Stimulated activated naive CD8-positive, alpha-beta T cell treated with anti-CD3 and anti-CD28 coated beads, Interleukin-15, Interleukin-2, amounts not matched to agents 100 U/mL and 50 U/mL, for 24 hours (primary cell): Measurements from ENCODE around the gene PRPH.
"Not testable (repeated sequence)": the region's sequence is repeated elsewhere in the genome, so short reads cannot be mapped to it uniquely, and the experiment has no call there.

ENCODE experiments used
- ATAC-seq: fragments of 150-1000 bp; cut with Tn5 transposase; one replicate; pipeline ENCODE4 v1.10.0; 2021
- DNase-seq: peaks from one replicate; pipeline ENCODE4 v3.0.0; 2021

PRPH gene

GRCh38 chr12:49276304-49277290 is 18.4 kb upstream of the PRPH start:
- DNase-seq: no peak
- ATAC-seq: no peak

GRCh38 chr12:49277466-49277865 is 17.5 kb upstream of the PRPH start:
- no peak for DNase-seq
- ATAC-seq: no peak

- DNase-seq (no peak), ATAC-seq (no peak)
Measured at GRCh38 chr12:49279706-49280159, 15.2 kb upstream of the PRPH start.

- DNase-seq: not testable (repeated sequence)
Measured at GRCh38 chr12:49280545-49280944, 14.4 kb upstream of the PRPH start.

GRCh38 chr12:49282302-49282701 is 12.6 kb upstream of the PRPH start:
- DNase-seq (no peak), ATAC-seq (no peak)

More at GRCh38 chr12:49280545-49280944, 14.4 kb upstream of the PRPH start:
- not testable (repeated sequence) for ATAC-seq

- DNase-seq, ATAC-seq: not testable (repeated sequence)
Measured at GRCh38 chr12:49282740-49283375, 12.1 kb upstream of the PRPH start.

GRCh38 chr12:49283541-49284429 is 11.2 kb upstream of the PRPH start:
- DNase-seq (no peak), ATAC-seq (no peak)

GRCh38 chr12:49284672-49285071 is 10.3 kb upstream of the PRPH start:
- no peak for DNase-seq
- ATAC-seq: no peak

GRCh38 chr12:49287876-49288275 is 7.1 kb upstream of the PRPH start:
- no peak for DNase-seq
- no peak for ATAC-seq

- ATAC-seq (peak; percentile 69), DNase-seq (peak; percentile 70)
Measured at GRCh38 chr12:49288412-49288853, 6.5 kb upstream of the PRPH start.

GRCh38 chr12:49288922-49289555 is 5.9 kb upstream of the PRPH start:
- ATAC-seq (no peak), DNase-seq (no peak)

- DNase-seq (no peak), ATAC-seq (no peak)
Measured at GRCh38 chr12:49292729-49293055, 2.3 kb upstream of the PRPH start.

- no peak for DNase-seq
- ATAC-seq: no peak
Measured at GRCh38 chr12:49293056-49293956, 1.6 kb upstream of the PRPH start.

GRCh38 chr12:49294086-49294803 is 702 bp upstream of the PRPH start:
- ATAC-seq: no peak

GRCh38 chr12:49294804-49295081 is 204 bp upstream of the PRPH start:
- ATAC-seq: no peak
- DNase-seq: no peak

More at GRCh38 chr12:49294086-49294803, 702 bp upstream of the PRPH start:
- DNase-seq: no peak

- DNase-seq (peak; percentile 81), ATAC-seq (peak; percentile 64)
Measured at GRCh38 chr12:49296034-49296835, 1.3 kb downstream of the PRPH start.

- ATAC-seq: peak; percentile 64
- DNase-seq: peak; percentile 50
Measured at GRCh38 chr12:49296836-49297694, 2.1 kb downstream of the PRPH start.

- DNase-seq: no peak
Measured at GRCh38 chr12:49297695-49298060, 2.7 kb downstream of the PRPH start.

More at GRCh38 chr12:49297695-49298060, 2.7 kb downstream of the PRPH start:
- ATAC-seq: no peak
